Mononuclear cell (primary cell): Measurements from ENCODE around the gene HAVCR2. TPM values are rescaled to one million over a fixed set of nuclear protein-coding genes. Genes with fewer than 3 reads are reported as not detected.
"Not testable (repeated sequence)": the region's sequence is repeated elsewhere in the genome, so short reads cannot be mapped to it uniquely, and the experiment has no call there.

Experiments
- H3K27me3 ChIP-seq: 2 replicates; pipeline ENCODE4 v1.6.0; 2011; ENCODE audit warnings: low read length, control low read depth; ENCODE audit not compliant: insufficient read depth
- H3K4me1 ChIP-seq: 2 replicates; pipeline ENCODE4 v1.5.1; 2011; ENCODE audit warnings: mild to moderate bottlenecking, low read length, control low read depth; ENCODE audit not compliant: insufficient read depth
- H3K4me3 ChIP-seq: 2 replicates; pipeline ENCODE4 v1.5.1; 2011; ENCODE audit warnings: mild to moderate bottlenecking, low read length, moderate library complexity
- H3K9me3 ChIP-seq: 2 replicates; pipeline ENCODE4 v1.5.1; 2011; ENCODE audit warnings: low read depth, mild to moderate bottlenecking, control low read depth, low read length
- total RNA-seq: library from RNA; depleted of rRNA; stranded (reverse); fragments of >200 nt; gene quantifications from one replicate; pipeline ENCODE4 v1.2.3, GENCODE V29; 2012

Gene HAVCR2
- total RNA-seq, 1 donor: 27.3 TPM

DNA sequence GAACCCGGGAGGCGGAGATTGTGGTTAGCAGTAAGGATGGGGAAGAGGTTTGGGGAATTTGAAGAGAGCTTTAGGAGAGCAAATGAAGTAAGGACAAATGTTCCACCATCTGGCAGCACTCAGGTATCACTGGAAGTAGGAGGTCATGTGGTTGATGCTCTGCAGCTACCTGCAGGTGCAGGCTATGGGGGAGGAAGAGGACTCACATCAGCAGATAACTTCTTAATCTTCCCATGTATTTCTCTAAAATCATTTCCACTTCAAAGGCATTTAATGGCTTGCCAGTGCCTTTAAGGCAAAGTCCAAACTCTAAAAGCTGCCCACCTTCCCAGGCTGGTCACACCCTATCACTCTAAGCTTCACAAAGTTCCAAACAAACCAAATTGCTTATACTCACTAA is 41.8 kb downstream of the HAVCR2 start:
- H3K4me3 ChIP-seq: no peak overlapping the region
- no peaks in the 10 kb centered on the region for H3K4me1 ChIP-seq
- H3K9me3 ChIP-seq: no peaks in the 10 kb centered on the region
- H3K27me3 ChIP-seq: no peaks in the 10 kb centered on the region

DNA sequence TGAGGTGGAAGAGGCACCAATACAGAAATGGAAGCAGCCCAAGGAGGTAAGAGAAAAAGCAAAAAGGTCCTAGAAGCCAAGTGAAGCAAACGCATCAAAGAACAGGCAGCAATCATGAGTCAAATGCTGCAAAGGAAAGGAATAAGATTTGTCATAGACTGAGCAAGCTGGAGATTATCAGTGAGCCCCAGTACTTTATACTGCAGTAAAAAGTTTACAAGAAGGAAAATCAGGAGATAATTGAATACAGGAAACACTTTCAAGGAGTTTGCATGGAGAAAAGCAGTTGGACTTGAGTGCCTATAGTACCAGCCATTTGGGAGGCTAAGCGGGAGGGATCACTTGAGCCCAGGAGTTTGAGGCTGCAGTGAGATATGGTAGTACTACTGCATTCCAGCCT is 42.8 kb downstream of the HAVCR2 start:
- H3K9me3 ChIP-seq: no peaks in the 10 kb centered on the region
- H3K27me3 ChIP-seq: no peaks in the 10 kb centered on the region
- H3K4me3 ChIP-seq: no peak overlapping the region
- no peaks in the 10 kb centered on the region for H3K4me1 ChIP-seq

GRCh38 chr5:157063776-157064430 is 44.9 kb downstream of the HAVCR2 start:
- no peaks in the 10 kb centered on the region for H3K27me3 ChIP-seq
- H3K9me3 ChIP-seq: no peaks in the 10 kb centered on the region
- no peaks in the 10 kb centered on the region for H3K4me1 ChIP-seq
- no peak overlapping the region for H3K4me3 ChIP-seq

DNA sequence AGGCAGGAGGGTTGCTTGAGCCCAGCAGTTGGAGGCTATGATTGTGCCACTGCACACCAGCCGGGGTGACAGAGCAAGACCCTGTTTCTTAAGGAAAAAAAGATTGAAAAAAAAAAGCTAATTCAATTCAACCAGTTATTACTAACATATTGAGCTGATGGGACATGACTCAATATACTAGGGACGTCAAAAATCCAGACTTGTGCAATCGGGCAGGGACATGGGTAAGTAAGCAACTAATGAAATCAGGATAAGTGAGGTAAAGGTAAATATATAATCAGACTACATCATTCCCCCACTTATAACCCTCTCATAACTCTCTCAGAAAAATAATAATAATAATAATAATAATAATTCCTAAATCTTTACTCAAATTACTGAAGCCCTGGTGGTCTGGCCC is 49.0 kb downstream of the HAVCR2 start:
- no peaks in the 10 kb centered on the region for H3K27me3 ChIP-seq
- H3K4me3 ChIP-seq: no peak overlapping the region
- no peaks in the 10 kb centered on the region for H3K4me1 ChIP-seq
- H3K9me3 ChIP-seq: no peaks in the 10 kb centered on the region

DNA sequence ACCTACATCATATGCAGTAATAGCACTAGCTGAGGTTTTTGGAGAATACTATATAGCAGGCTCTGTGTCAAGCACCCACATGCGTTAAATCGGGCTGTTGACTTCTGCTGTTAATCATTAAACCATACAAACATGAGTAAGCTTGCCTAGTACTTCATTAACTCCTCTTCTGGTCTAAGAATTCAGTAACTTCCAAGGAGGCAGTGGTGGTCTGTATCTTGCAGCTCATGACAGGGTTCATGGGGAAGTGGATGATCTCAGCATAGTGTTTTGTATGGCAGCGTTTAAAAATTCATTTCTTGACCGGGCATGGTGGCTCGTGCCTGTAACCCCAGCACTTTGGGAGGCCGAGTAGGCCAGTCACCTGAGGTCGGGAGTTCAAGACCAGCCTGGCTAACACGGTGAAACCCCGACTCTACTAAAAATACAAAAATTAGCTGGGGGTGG is 49.7 kb downstream of the HAVCR2 start, which contains the start of gene HAVCR1:
HAVCR1 (minus strand) TSS at position 24 of the 447 bp plus-strand sequence. CDS start 1,173 bp downstream, outside the sequence.
- H3K4me3 ChIP-seq: no peak within 1 kb of the TSS
- H3K27me3 ChIP-seq: no peaks in the 10 kb centered on the region
- no peaks in the 10 kb centered on the region for H3K9me3 ChIP-seq
- H3K4me1 ChIP-seq: no peaks in the 10 kb centered on the region

DNA sequence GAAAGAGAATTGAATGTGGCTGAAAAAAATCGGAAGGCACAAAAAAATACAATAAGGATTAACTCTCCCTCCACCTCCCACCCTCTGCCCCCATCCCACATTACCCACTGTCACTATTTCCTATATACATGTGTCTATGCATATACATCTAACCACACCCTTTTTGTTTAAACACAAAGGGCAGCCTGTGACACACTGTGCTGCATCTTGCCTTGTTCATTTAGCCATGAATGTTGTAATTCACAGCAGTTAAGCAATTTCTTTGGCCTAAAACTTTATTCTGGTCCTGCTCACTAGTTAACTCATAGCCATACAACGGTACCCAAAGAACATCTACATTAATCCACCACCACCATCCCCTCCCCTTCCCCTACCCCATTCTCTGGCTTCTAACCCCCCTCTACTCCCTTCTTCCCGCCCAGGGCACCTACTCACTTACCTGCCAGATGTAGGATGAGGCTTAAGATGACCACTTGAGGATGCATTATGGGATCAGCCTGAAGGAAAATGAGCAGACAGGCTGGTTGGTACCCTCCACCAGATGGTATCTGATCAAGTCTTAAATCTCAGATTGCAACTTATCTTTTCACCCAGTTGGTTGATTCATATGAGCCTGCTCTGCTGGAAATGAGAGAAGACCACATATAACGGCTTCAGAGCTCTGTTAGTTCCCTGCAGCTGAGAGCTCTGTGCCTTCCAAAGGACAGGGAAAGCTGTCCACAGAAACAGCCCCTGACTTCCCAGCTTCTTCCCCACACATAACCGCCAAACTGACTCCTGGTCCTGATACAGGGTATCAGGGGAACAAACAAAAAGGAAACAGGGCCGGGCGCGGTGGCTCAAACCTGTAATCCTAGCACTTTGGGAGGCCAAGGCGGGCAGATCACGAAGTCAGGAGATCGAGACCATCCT is 51.1 kb downstream of the HAVCR2 start:
- H3K4me1 ChIP-seq: no peaks in the 10 kb centered on the region
- H3K9me3 ChIP-seq: no peaks in the 10 kb centered on the region
- no peak overlapping the region for H3K4me3 ChIP-seq
- H3K27me3 ChIP-seq: no peaks in the 10 kb centered on the region

GRCh38 chr5:157056848-157057247 is 52.0 kb downstream of the HAVCR2 start:
- not testable (repeated sequence) for H3K9me3 ChIP-seq, H3K4me1 ChIP-seq, H3K4me3 ChIP-seq, H3K27me3 ChIP-seq

DNA sequence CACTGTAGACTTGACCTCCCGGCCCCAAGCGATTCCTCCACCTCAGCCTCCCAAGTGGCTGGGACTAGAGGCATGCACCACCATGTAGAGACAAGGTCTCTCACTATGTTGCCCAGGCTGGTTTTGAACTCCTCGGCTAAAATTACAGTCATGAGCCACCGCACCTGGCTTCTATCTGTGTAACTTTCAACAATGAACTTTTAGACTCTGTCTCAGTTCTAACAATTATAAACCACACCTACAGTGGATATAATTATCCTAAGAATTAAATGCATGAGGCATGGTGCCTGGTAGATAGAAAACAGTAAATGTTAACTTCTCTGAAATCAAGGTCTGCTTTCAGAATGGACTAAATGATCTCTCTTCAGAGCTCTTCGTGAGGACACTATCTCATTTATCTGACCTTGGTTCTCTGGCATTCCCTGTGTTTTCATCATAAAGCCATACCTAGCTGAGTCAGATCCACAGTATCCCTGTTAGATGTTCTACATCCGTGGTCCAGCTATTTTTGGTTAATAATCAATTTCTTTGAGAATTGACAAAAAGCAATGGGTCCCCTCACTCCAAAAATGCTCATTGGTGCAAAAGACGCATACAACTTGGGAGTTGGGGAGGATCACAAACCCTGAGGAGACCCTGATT is 57.1 kb downstream of the HAVCR2 start:
- Histone ChIP-seq H3K27me3 (no peaks in the 10 kb centered on the region), H3K4me1 (peaks cover 5% of the 10 kb centered on the region), H3K4me3 (no peak overlapping the region), H3K9me3 (no peaks in the 10 kb centered on the region)

- Histone ChIP-seq H3K27me3 (no peaks in the 10 kb centered on the region), H3K9me3 (no peaks in the 10 kb centered on the region), H3K4me3 (no peak overlapping the region), H3K4me1 (peaks cover 5% of the 10 kb centered on the region)
Observed at GRCh38 chr5:157050050-157050449, 58.8 kb downstream of the HAVCR2 start.

- no peaks in the 10 kb centered on the region for H3K27me3 ChIP-seq
- peaks cover 5% of the 10 kb centered on the region for H3K4me1 ChIP-seq
- no peaks in the 10 kb centered on the region for H3K9me3 ChIP-seq
- no peak overlapping the region for H3K4me3 ChIP-seq
Observed at GRCh38 chr5:157049605-157050004, 59.2 kb downstream of the HAVCR2 start.

GRCh38 chr5:157047898-157048297 is 60.9 kb downstream of the HAVCR2 start:
- H3K27me3 ChIP-seq: no peaks in the 10 kb centered on the region
- H3K9me3 ChIP-seq: no peaks in the 10 kb centered on the region
- H3K4me3 ChIP-seq: no peak overlapping the region
- H3K4me1 ChIP-seq: peaks cover 5% of the 10 kb centered on the region

GRCh38 chr5:157047016-157047415 is 61.8 kb downstream of the HAVCR2 start:
- H3K27me3 ChIP-seq, H3K4me3 ChIP-seq, H3K4me1 ChIP-seq, H3K9me3 ChIP-seq: not testable (repeated sequence)

- peaks cover 5% of the 10 kb centered on the region for H3K4me1 ChIP-seq
- H3K27me3 ChIP-seq: no peaks in the 10 kb centered on the region
- H3K9me3 ChIP-seq: no peaks in the 10 kb centered on the region
- no peak overlapping the region for H3K4me3 ChIP-seq
Observed at GRCh38 chr5:157046041-157046440, 62.8 kb downstream of the HAVCR2 start.

GRCh38 chr5:157045601-157046000 is 63.2 kb downstream of the HAVCR2 start:
- Histone ChIP-seq H3K4me1 (peaks cover 5% of the 10 kb centered on the region), H3K27me3 (no peaks in the 10 kb centered on the region), H3K9me3 (no peaks in the 10 kb centered on the region), H3K4me3 (no peak overlapping the region)

GRCh38 chr5:157038568-157039187 is 70.2 kb downstream of the HAVCR2 start:
- Histone ChIP-seq H3K4me1 (peaks cover 3% of the 10 kb centered on the region), H3K9me3 (no peaks in the 10 kb centered on the region), H3K27me3 (no peaks in the 10 kb centered on the region), H3K4me3 (no peak overlapping the region)
